Natural killer cell (primary cell): ENCODE measurements around the gene LRRC19. TPM values are rescaled to one million over a fixed set of nuclear protein-coding genes. Genes with fewer than 3 reads are reported as not detected.

Experiments
- ATAC-seq, 3 donors: fragments of 150-1000 bp in 2 of 3; fragments of 200-7000 bp in 1 of 3; cut with Tn5 transposase; 1 replicate in 1 of 3; 2 replicates in 2 of 3; pipeline ENCODE4 v1.10.0; 2021; ENCODE audit warnings: mild to moderate bottlenecking in 2 of 3, moderate library complexity in 2 of 3
- DNase-seq, 2 donors: peaks; one replicate each; pipeline versions ENCODE4 v3.0.0 to v3.0.0-alpha.2; 2013 to 2021; ENCODE audit warnings: mixed read lengths in 1 of 2
- H3K27ac ChIP-seq: one replicate; pipeline ENCODE4 v1.5.1; 2013; ENCODE audit warnings: mild to moderate bottlenecking, low read length
- H3K27me3 ChIP-seq: one replicate; pipeline ENCODE4 v1.6.1; 2013; ENCODE audit warnings: low read length; ENCODE audit not compliant: control insufficient read depth, insufficient read depth
- H3K36me3 ChIP-seq: one replicate; pipeline ENCODE4 v1.6.1; 2013; ENCODE audit warnings: low read length; ENCODE audit not compliant: control insufficient read depth, insufficient read depth
- H3K4me1 ChIP-seq: one replicate; pipeline ENCODE4 v1.6.1; 2013; ENCODE audit warnings: low read length; ENCODE audit not compliant: control insufficient read depth, insufficient read depth
- H3K4me3 ChIP-seq: one replicate; pipeline ENCODE4 v1.5.1; 2013; ENCODE audit warnings: low read length
- H3K9me3 ChIP-seq: one replicate; pipeline ENCODE4 v1.6.1; 2013; ENCODE audit warnings: low read length; ENCODE audit not compliant: control insufficient read depth, insufficient read depth
- H3K27ac Mint-ChIP-seq, 2 donors: one replicate each; pipeline ENCODE4 v1.8.0; 2022; ENCODE audit warnings: mild to moderate bottlenecking in 2 of 2, mixed read lengths in 2 of 2, moderate library complexity in 1 of 2
- H3K27me3 Mint-ChIP-seq, 2 donors: one replicate each; pipeline ENCODE4 v1.8.0; 2022; ENCODE audit warnings: low read depth in 2 of 2, mixed read lengths in 2 of 2
- H3K36me3 Mint-ChIP-seq: one replicate; pipeline ENCODE4 v1.8.0; 2022; ENCODE audit warnings: mixed read lengths
- H3K4me1 Mint-ChIP-seq, 2 donors: one replicate each; pipeline ENCODE4 v1.8.0; 2022; ENCODE audit warnings: mixed read lengths in 2 of 2
- H3K4me3 Mint-ChIP-seq: one replicate; pipeline ENCODE4 v1.8.0; 2022; ENCODE audit warnings: mild to moderate bottlenecking, moderate library complexity, mixed read lengths
- H3K9me3 Mint-ChIP-seq, 2 donors: one replicate each; pipeline ENCODE4 v1.8.0; 2022; ENCODE audit warnings: mixed read lengths in 2 of 2
- CTCF ChIP-seq: fragments of 200-600 bp; IDR thresholded peaks from one replicate; pipeline ENCODE4 v1.8.0; 2022; ENCODE audit warnings: antibody characterized with exemption
- WGBS: methylation state at CpG from one replicate; pipeline ENCODE4 v1.1.7; 2013; ENCODE audit warnings: missing lambda C conversion rate; ENCODE audit not compliant: insufficient coverage; 5-methylcytosine and 5-hydroxymethylcytosine counted together
- intact Hi-C: fragments of 100-400 bp; cut with micrococcal nuclease; formaldehyde crosslinking; loops from one replicate; pipeline ENCODE4 v1.14.2; 2022
- total RNA-seq, 4 donors: library from RNA; stranded (reverse); fragments of 120-200 nt in 1 of 4; gene quantifications; one replicate each; pipeline versions ENCODE4 v1.2.3 to v1.2.4, GENCODE V29; 2013 to 2022

The LRRC19 gene
- total RNA-seq, 3 donors from 2014 or later (not counting 1 experiment from before 2014, with no cell fraction given), result not detected

GRCh38 chr9:27041746-27042145 is 36.3 kb upstream of the LRRC19 start:
- H3K9me3 Mint-ChIP-seq, result no peaks in the 10 kb centered on the region
- ATAC-seq (no peak), DNase-seq (no peak)
- Histone ChIP-seq H3K9me3 (no peaks in the 10 kb centered on the region), H3K4me1 (no peaks in the 10 kb centered on the region), H3K36me3 (no peaks in the 10 kb centered on the region), H3K4me3 (no peak overlapping the region), H3K27me3 (no peaks in the 10 kb centered on the region), H3K27ac (no peak overlapping the region)
- intact Hi-C loops, result no loop called here
- H3K27ac Mint-ChIP-seq, result no peak overlapping the region
- TF ChIP-seq CTCF, result no peak
- no peak overlapping the region for H3K4me3 Mint-ChIP-seq
- H3K36me3 Mint-ChIP-seq, result no peaks in the 10 kb centered on the region
- no peaks in the 10 kb centered on the region for H3K4me1 Mint-ChIP-seq
- H3K27me3 Mint-ChIP-seq, result no peaks in the 10 kb centered on the region

- no peak for TF ChIP-seq CTCF
- DNase-seq (no peak), ATAC-seq (no peak)
- H3K27ac Mint-ChIP-seq, result no peak overlapping the region
- no peak overlapping the region for H3K4me3 Mint-ChIP-seq
- H3K27ac ChIP-seq, result no peak overlapping the region
- intact Hi-C loops, result loop anchor here (10.0 kb wide), 1 partner anchor 497 kb away; no protein-coding TSS in a partner anchor
- H3K27me3 Mint-ChIP-seq, result no peaks in the 10 kb centered on the region
- no peaks in the 10 kb centered on the region for H3K36me3 Mint-ChIP-seq
- H3K4me1 Mint-ChIP-seq, result no peaks in the 10 kb centered on the region
- no peaks in the 10 kb centered on the region for H3K9me3 Mint-ChIP-seq
- no peaks in the 10 kb centered on the region for H3K27me3 ChIP-seq
- no peaks in the 10 kb centered on the region for H3K9me3 ChIP-seq
- WGBS, result 97% methylated on average over 2 of the region's 2 CpGs
- H3K4me1 ChIP-seq, result no peaks in the 10 kb centered on the region
- no peak overlapping the region for H3K4me3 ChIP-seq
- H3K36me3 ChIP-seq, result no peaks in the 10 kb centered on the region
These were observed 32.0 kb upstream of the LRRC19 start for GRCh38 chr9:27037499-27037898.

- WGBS, result 17% methylated on average over 2 of the region's 4 CpGs
- peak; percentile 76 for TF ChIP-seq CTCF
- no peak overlapping the region for H3K27ac Mint-ChIP-seq
- no peaks in the 10 kb centered on the region for H3K9me3 Mint-ChIP-seq
- Histone ChIP-seq H3K9me3 (no peaks in the 10 kb centered on the region), H3K36me3 (no peaks in the 10 kb centered on the region), H3K27ac (no peak overlapping the region), H3K4me1 (no peaks in the 10 kb centered on the region), H3K27me3 (no peaks in the 10 kb centered on the region), H3K4me3 (no peak overlapping the region)
- peak in 2 of 3 donors; percentile 61 to 66 for ATAC-seq
- H3K4me1 Mint-ChIP-seq, result no peaks in the 10 kb centered on the region
- no peaks in the 10 kb centered on the region for H3K36me3 Mint-ChIP-seq
- no peak overlapping the region for H3K4me3 Mint-ChIP-seq
- H3K27me3 Mint-ChIP-seq, result no peaks in the 10 kb centered on the region
- intact Hi-C loops, result loop anchor here (10.0 kb wide), 1 partner anchor 501 kb away; no protein-coding TSS in a partner anchor
- DNase-seq, result peak in 1 of 2 donors; percentile 56
These were observed 28.4 kb upstream of the LRRC19 start for GRCh38 chr9:27033815-27034403.

GRCh38 chr9:27029186-27029585 is 23.7 kb upstream of the LRRC19 start:
- TF ChIP-seq CTCF, result no peak
- no peaks in the 10 kb centered on the region for H3K4me1 ChIP-seq
- Mint-ChIP-seq H3K27ac (no peak overlapping the region), H3K27me3 (no peaks in the 10 kb centered on the region), H3K9me3 (no peaks in the 10 kb centered on the region), H3K4me3 (no peak overlapping the region), H3K4me1 (no peaks in the 10 kb centered on the region), H3K36me3 (peaks cover 8% of the 10 kb centered on the region)
- no peaks in the 10 kb centered on the region for H3K27me3 ChIP-seq
- DNase-seq (no peak), ATAC-seq (no peak)
- intact Hi-C loops, result no loop called here
- WGBS, result 97% methylated on average over 7 of the region's 7 CpGs
- no peak overlapping the region for H3K4me3 ChIP-seq
- peaks cover 3% of the 10 kb centered on the region for H3K36me3 ChIP-seq
- no peaks in the 10 kb centered on the region for H3K9me3 ChIP-seq
- no peak overlapping the region for H3K27ac ChIP-seq
